Epithelial cell of proximal tubule (primary cell): ENCODE results near the gene ETV6. TPM values are rescaled to one million over a fixed set of nuclear protein-coding genes. Genes with fewer than 3 reads are reported as not detected.

Experiments used
- DNase-seq: peaks from one replicate; pipeline ENCODE4 v3.0.0-alpha.2; 2011; ENCODE audit warnings: low read depth
- H3K4me3 ChIP-seq: 2 replicates; pipeline ENCODE4 v1.5.1; 2011; ENCODE audit warnings: low read depth, mild to moderate bottlenecking, low read length
- total RNA-seq: library from RNA; depleted of rRNA; stranded (reverse); fragments of >200 nt; gene quantifications from 2 replicates; pipeline ENCODE4 v1.2.3, GENCODE V29; 2015
- TF ChIP-seq, protein P1 (sequence below): conservative IDR thresholded peaks from 2 replicates; pipeline ENCODE4 v1.5.1; 2012; ENCODE audit warnings: low read depth, mild to moderate bottlenecking, low read length

The ETV6 gene
- total RNA-seq, 1 donor from 2014 or later = 12.9 TPM

DNA sequence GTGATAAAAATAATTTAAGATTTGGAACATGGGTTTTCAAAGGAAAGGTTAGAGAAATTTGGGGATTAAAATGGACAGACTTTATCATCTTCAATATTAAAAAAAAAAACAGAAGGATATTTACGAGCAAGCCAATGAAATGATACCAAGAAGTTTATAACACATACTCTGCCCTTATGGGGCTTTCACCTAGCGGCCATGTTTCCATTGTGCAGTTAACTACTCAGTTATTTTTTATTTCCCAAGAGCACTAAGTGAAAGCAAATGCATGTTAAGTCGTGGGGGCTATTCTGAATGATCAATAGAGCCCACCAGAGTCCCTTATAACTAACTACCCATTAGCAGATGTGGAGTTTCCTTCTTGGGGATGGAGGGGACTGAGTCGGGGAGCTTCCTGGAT, 53.9 kb downstream of the ETV6 start:
- no peak overlapping the region for H3K4me3 ChIP-seq
- TF ChIP-seq, protein P1, sequence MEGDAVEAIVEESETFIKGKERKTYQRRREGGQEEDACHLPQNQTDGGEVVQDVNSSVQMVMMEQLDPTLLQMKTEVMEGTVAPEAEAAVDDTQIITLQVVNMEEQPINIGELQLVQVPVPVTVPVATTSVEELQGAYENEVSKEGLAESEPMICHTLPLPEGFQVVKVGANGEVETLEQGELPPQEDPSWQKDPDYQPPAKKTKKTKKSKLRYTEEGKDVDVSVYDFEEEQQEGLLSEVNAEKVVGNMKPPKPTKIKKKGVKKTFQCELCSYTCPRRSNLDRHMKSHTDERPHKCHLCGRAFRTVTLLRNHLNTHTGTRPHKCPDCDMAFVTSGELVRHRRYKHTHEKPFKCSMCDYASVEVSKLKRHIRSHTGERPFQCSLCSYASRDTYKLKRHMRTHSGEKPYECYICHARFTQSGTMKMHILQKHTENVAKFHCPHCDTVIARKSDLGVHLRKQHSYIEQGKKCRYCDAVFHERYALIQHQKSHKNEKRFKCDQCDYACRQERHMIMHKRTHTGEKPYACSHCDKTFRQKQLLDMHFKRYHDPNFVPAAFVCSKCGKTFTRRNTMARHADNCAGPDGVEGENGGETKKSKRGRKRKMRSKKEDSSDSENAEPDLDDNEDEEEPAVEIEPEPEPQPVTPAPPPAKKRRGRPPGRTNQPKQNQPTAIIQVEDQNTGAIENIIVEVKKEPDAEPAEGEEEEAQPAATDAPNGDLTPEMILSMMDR = no peak
- no peak for DNase-seq

DNA sequence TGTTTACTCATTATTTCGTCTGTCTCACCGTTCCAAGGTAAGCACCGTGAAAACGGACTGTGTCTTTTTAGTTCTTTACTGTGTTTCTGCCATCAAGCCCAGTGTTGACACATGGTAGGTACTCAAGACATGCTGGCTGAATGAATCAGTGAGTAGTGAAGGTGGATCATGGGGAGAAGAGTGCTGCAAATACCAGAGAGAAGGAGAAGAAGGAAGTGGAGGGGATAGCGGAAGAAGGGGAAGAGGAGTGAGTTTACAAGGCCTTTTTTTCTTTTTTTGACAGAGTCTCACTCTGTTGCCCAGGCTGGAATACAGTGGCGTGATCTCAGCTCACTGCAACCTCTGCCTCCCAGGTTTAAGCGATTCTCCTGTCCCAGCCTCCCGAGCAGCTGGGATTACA, 54.6 kb downstream of the ETV6 start:
- DNase-seq = no peak
- TF ChIP-seq, protein P1 = no peak
- no peak overlapping the region for H3K4me3 ChIP-seq

DNA sequence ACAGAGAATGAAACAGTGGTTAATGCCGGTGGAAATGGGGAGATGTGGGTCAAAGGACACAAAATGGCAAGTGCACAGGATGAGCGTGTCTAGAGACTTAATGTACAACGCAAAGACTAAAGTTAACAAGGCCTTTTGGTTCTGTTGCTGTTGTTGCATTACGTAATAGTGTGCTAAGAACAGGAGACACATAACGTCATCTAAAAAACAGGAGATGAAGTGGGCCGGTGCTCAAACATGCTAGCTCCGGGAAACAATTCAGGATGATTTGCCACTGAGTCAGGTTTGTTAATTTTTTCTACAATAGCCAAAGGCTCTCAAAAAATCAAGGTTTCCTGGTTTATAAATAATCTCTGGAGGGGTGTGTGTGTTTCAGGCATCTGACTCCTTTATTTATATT, 55.5 kb downstream of the ETV6 start:
- peak; percentile 96 for DNase-seq
- TF ChIP-seq, protein P1 = no peak
- H3K4me3 ChIP-seq = no peak overlapping the region

DNA sequence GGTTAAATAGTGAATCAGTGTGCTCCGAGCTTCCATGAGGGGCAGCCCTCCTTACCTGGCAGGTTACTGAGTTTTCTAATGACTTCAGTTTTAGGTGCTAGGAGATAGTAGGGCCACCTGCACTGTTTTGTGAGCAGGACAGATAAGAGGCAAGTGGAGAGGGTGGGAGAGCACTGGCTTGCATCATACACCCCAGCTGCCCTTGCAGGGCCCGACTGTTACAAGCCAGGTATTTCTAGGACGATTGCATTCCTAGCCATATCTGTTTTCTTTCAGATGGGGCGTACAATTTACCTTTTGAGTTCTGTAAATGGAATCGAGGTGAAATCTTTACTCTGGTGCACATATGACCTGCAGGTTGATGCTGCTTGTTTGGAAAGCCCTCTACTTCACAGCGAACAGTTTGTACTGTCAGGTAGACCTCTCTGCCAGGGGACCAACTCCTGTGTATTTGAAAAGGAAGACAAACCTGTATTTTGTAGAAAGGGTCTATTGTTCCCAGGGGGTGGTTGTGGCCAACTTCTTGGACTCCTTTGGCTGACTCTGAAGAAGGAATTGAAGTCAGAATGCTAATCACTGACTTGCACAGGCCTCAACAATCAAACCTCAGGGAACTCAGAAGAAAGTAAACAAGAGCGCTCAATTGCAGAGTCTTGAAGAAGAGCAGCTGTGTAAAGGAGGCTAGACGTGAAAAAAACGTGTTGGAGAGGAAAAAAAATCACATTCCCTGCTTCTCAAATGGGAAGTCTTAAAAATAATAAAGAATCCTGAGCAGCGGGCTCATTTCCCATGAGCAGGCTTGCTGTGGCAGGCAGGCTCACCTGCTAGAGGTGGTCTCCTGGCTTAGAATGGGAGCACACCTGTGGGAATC, 57.3 kb downstream of the ETV6 start:
- TF ChIP-seq, protein P1 = no peak
- H3K4me3 ChIP-seq = no peak overlapping the region
- no peak for DNase-seq

DNA sequence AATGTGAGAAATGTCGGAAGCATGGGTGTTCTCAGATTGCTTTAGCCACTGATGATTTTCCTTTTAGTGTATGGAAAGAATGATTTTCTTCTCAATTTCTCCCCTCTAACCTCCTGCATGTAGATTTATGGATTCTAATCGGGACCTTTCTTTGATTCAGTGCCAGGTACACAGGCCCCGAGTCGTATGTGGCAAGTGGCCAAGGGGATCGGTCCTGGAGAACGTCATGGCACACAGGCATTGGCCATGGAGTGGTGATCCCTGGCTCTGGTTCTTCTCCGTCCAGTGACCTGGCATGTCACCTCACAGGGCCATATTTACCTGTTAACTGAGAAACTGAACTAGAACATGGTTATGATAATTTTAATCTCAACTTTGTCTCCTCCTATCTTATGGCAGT, 58.1 kb downstream of the ETV6 start:
- TF ChIP-seq, protein P1 = no peak
- no peak overlapping the region for H3K4me3 ChIP-seq
- DNase-seq = no peak

DNA sequence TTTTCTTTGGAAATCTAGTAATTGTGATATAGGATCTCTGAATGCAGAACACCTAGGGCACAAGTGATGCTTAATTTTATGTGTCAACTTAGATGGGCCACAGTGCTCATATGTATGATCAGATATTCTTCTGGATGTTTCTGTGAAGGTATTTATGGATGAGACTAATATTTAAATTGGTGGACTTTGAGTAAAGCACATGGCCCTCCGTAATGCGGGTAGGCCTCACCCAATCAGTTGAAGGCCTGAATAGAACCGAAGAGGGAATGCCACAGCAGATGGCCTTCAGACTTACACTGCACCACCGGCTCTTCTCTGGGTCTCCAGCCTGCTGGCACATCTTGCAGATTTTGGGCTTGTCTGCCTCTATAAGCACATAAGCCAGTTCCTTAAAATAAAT, 60.0 kb downstream of the ETV6 start:
- H3K4me3 ChIP-seq = no peak overlapping the region

More for the DNA sequence above, 60.0 kb downstream of the ETV6 start:
- DNase-seq = no peak
- TF ChIP-seq, protein P1 = no peak
